Transverse colon (tissue), 3 donors: ENCODE results near the gene CD37.

Source experiments
- CTCF ChIP-seq, 5 experiments: fragments of 200-600 bp in 3 of 5; fragments of 450-650 bp in 2 of 5; sonication (generic) in 3 of 5; IDR thresholded peaks; 1 replicate in 2 of 5; 2 replicates in 3 of 5; pipeline ENCODE4 v1.5.1; 2016 to 2017; ENCODE audit warnings: antibody characterized with exemption in 5 of 5, inconsistent platforms in 3 of 5, mild to moderate bottlenecking in 2 of 5, moderate library complexity in 1 of 5
- EP300 ChIP-seq: sonication (generic); formaldehyde crosslinking; IDR thresholded peaks from one replicate; pipeline ENCODE4 v1.6.1; 2017; ENCODE audit warnings: antibody characterized with exemption, low read depth
- POLR2A ChIP-seq: fragments of 450-650 bp; IDR thresholded peaks from one replicate; pipeline ENCODE4 v1.6.1; 2016; ENCODE audit warnings: antibody characterized with exemption, mild to moderate bottlenecking, moderate library complexity

- TF ChIP-seq EP300 (no peak), CTCF (IDR thresholded peaks at IDR 0.05) (no peak), POLR2A (no peak)
Observed at GRCh38 chr19:49389406-49389805, 54.2 kb downstream of the CD37 start.
